Smooth muscle cell (in vitro differentiated cells): Measurements from ENCODE around the gene ZNRF4. TPM values are rescaled to one million over a fixed set of nuclear protein-coding genes. Genes with fewer than 3 reads are reported as not detected.
"Not testable (repeated sequence)": the region's sequence is repeated elsewhere in the genome, so short reads cannot be mapped to it uniquely, and the experiment has no call there.

Source experiments
- DNase-seq: peaks from one replicate; lab custom pipeline; 2025; ENCODE audit not compliant: unreplicated experiment; lab: John Stamatoyannopoulos, UW
- H2AFZ ChIP-seq: fragments of 200-600 bp; sonication (generic); 2 replicates; pipeline ENCODE4 v1.6.0; 2016; ENCODE audit warnings: antibody characterized with exemption, low read depth, mild to moderate bottlenecking
- H3F3A ChIP-seq: fragments of 200-600 bp; sonication (generic); 2 replicates; pipeline ENCODE4 v1.6.0; 2017; ENCODE audit warnings: antibody characterized with exemption, low read depth
- H3K27ac ChIP-seq: fragments of 200-600 bp; sonication (generic); 2 replicates; pipeline ENCODE4 v1.5.1; 2016; ENCODE audit warnings: low read depth, mild to moderate bottlenecking
- H3K27me3 ChIP-seq: fragments of 200-600 bp; sonication (generic); 2 replicates; pipeline ENCODE4 v1.6.1; 2016; ENCODE audit warnings: low read depth, mild to moderate bottlenecking
- H3K36me3 ChIP-seq: fragments of 200-600 bp; sonication (generic); 2 replicates; pipeline ENCODE4 v1.5.1; 2016; ENCODE audit warnings: low read depth
- H3K4me1 ChIP-seq: fragments of 200-600 bp; sonication (generic); 2 replicates; pipeline ENCODE4 v1.5.1; 2016; ENCODE audit warnings: low read depth
- H3K4me2 ChIP-seq: fragments of 200-600 bp; sonication (generic); 2 replicates; pipeline ENCODE4 v1.6.0; 2016; ENCODE audit warnings: mild to moderate bottlenecking
- H3K4me3 ChIP-seq: fragments of 200-600 bp; sonication (generic); 2 replicates; pipeline ENCODE4 v1.5.1; 2016; ENCODE audit warnings: mild to moderate bottlenecking
- H3K79me2 ChIP-seq: fragments of 200-600 bp; sonication (generic); 2 replicates; pipeline ENCODE4 v1.6.0; 2016; ENCODE audit warnings: low read depth, mild to moderate bottlenecking
- H3K9ac ChIP-seq: fragments of 200-600 bp; sonication (generic); 2 replicates; pipeline ENCODE4 v1.6.0; 2016; ENCODE audit warnings: low read depth
- H3K9me3 ChIP-seq: fragments of 200-600 bp; sonication (generic); replicated peaks from 2 replicates; pipeline ENCODE4 v1.5.1; 2016; ENCODE audit warnings: low read depth
- H4K20me1 ChIP-seq: fragments of 200-600 bp; sonication (generic); 2 replicates; pipeline ENCODE4 v1.6.0; 2016; ENCODE audit warnings: low read depth
- CTCF ChIP-seq: fragments of 200-600 bp; sonication (generic); IDR thresholded peaks from 2 replicates; pipeline ENCODE4 v1.5.1; 2017; ENCODE audit warnings: borderline replicate concordance, mild to moderate bottlenecking, antibody characterized with exemption; ENCODE audit not compliant: insufficient read depth, poor library complexity, severe bottlenecking
- WGBS: methylation state at CpG from one replicate; pipeline ENCODE4 v1.1.7; 2016; ENCODE audit warnings: low lambda C conversion rate; 5-methylcytosine and 5-hydroxymethylcytosine counted together
- polyA plus RNA-seq: library from polyadenylated mRNA; unstranded; fragments of >200 nt; fragmentation: Nextera tagmentation; extraction: Ambion mirVana; gene quantifications from 2 replicates; pipeline ENCODE4 v1.2.1, GENCODE V29; 2016
- total RNA-seq: library from RNA; depleted of rRNA; stranded (reverse); fragments of >200 nt; gene quantifications from 2 replicates; pipeline ENCODE4 v1.2.3, GENCODE V29; 2014

Gene ZNRF4
- total RNA-seq (not detected in 2 replicates), polyA plus RNA-seq (not detected in 2 replicates)

- H2AFZ ChIP-seq, result no peak within 1 kb of the TSS
- no peaks in the 10 kb centered on the region for H4K20me1 ChIP-seq
- no peaks in the 10 kb centered on the region for H3K4me1 ChIP-seq
- WGBS, result 93% methylated on average over 62 of the region's 62 CpGs
- H3K79me2 ChIP-seq, result no peaks in the 10 kb centered on the region
- no peak for TF ChIP-seq CTCF
- no peak for DNase-seq
- no peak within 1 kb of the TSS for H3K9ac ChIP-seq
- H3K36me3 ChIP-seq, result no peaks in the 10 kb centered on the region
- no peaks in the 10 kb centered on the region for H3F3A ChIP-seq
- H3K9me3 ChIP-seq, result no peaks in the 10 kb centered on the region
- no peaks in the 10 kb centered on the region for H3K27me3 ChIP-seq
- no peak within 1 kb of the TSS for H3K27ac ChIP-seq
- H3K4me3 ChIP-seq, result no peak within 1 kb of the TSS
- no peak within 1 kb of the TSS for H3K4me2 ChIP-seq
These were observed at the start of gene ZNRF4 for GRCh38 chr19:5455367-5456129. Gene ZNRF4, plus strand, starts transcription at chr19:5455417. Its CDS starts 75 bp downstream, at chr19:5455492.

- 86% methylated on average over 6 of the region's 6 CpGs for WGBS
- H3K27ac ChIP-seq, H3K36me3 ChIP-seq, DNase-seq, H3K27me3 ChIP-seq, H3K4me2 ChIP-seq, H3K4me1 ChIP-seq, H3K4me3 ChIP-seq, H4K20me1 ChIP-seq, H3K9ac ChIP-seq, H3K9me3 ChIP-seq, H2AFZ ChIP-seq, H3F3A ChIP-seq, H3K79me2 ChIP-seq: not testable (repeated sequence)
These were observed 49.0 kb upstream of the ZNRF4 start for GRCh38 chr19:5406198-5406597.

GRCh38 chr19:5406816-5407215 lies 48.4 kb upstream of the ZNRF4 start:
- H3K36me3 ChIP-seq, result no peaks in the 10 kb centered on the region
- no peaks in the 10 kb centered on the region for H4K20me1 ChIP-seq
- no peak overlapping the region for H3K27ac ChIP-seq
- no peak overlapping the region for H3K4me2 ChIP-seq
- WGBS, result 73% methylated on average over 7 of the region's 7 CpGs
- no peak overlapping the region for H2AFZ ChIP-seq
- H3F3A ChIP-seq, result no peaks in the 10 kb centered on the region
- H3K4me1 ChIP-seq, result no peaks in the 10 kb centered on the region
- TF ChIP-seq CTCF, result no peak
- no peak overlapping the region for H3K4me3 ChIP-seq
- H3K9ac ChIP-seq, result no peak overlapping the region
- no peaks in the 10 kb centered on the region for H3K27me3 ChIP-seq
- H3K9me3 ChIP-seq, result no peaks in the 10 kb centered on the region
- H3K79me2 ChIP-seq, result no peaks in the 10 kb centered on the region
- DNase-seq, result no peak

- TF ChIP-seq CTCF, result no peak
- Histone ChIP-seq H3F3A (no peaks in the 10 kb centered on the region), H3K36me3 (no peaks in the 10 kb centered on the region), H2AFZ (no peak overlapping the region), H3K4me2 (no peak overlapping the region), H3K9ac (no peak overlapping the region), H3K9me3 (no peaks in the 10 kb centered on the region), H3K4me3 (no peak overlapping the region), H3K4me1 (no peaks in the 10 kb centered on the region), H3K27ac (no peak overlapping the region), H3K79me2 (no peaks in the 10 kb centered on the region), H3K27me3 (no peaks in the 10 kb centered on the region), H4K20me1 (no peaks in the 10 kb centered on the region)
- DNase-seq, result no peak
- 41% methylated on average over 4 of the region's 4 CpGs for WGBS
These were observed 47.9 kb upstream of the ZNRF4 start for GRCh38 chr19:5407356-5407755.
